T follicular helper cell (primary cell): ENCODE measurements around the gene ELFN1.

Experiments used
- DNase-seq: peaks from one replicate; pipeline ENCODE4 v3.0.0-alpha.2; 2020; ENCODE audit warnings: low read depth

ELFN1 gene

GRCh38 chr7:1675673-1676549 lies 5.8 kb downstream of the ELFN1 start:
- DNase-seq = no peak

GRCh38 chr7:1676550-1677078 lies 6.5 kb downstream of the ELFN1 start:
- no peak for DNase-seq

GRCh38 chr7:1677206-1678080 lies 7.4 kb downstream of the ELFN1 start:
- no peak for DNase-seq

GRCh38 chr7:1678081-1678543 lies 8.0 kb downstream of the ELFN1 start:
- DNase-seq = no peak

GRCh38 chr7:1678571-1679325 lies 8.7 kb downstream of the ELFN1 start:
- no peak for DNase-seq

- no peak for DNase-seq
Measured at GRCh38 chr7:1679326-1679965, 9.4 kb downstream of the ELFN1 start.

GRCh38 chr7:1679966-1680730 lies 10.1 kb downstream of the ELFN1 start:
- no peak for DNase-seq

GRCh38 chr7:1681581-1681980 lies 11.5 kb downstream of the ELFN1 start:
- no peak for DNase-seq

GRCh38 chr7:1685000-1685624 lies 15.0 kb downstream of the ELFN1 start:
- no peak for DNase-seq

GRCh38 chr7:1688542-1688941 lies 18.5 kb downstream of the ELFN1 start:
- no peak for DNase-seq

GRCh38 chr7:1689311-1689710 lies 19.2 kb downstream of the ELFN1 start:
- DNase-seq = no peak

GRCh38 chr7:1690359-1690958 lies 20.4 kb downstream of the ELFN1 start:
- no peak for DNase-seq

GRCh38 chr7:1691096-1691495 lies 21.0 kb downstream of the ELFN1 start:
- no peak for DNase-seq

GRCh38 chr7:1691601-1692514 lies 21.8 kb downstream of the ELFN1 start:
- DNase-seq = no peak

- DNase-seq = no peak
Measured at GRCh38 chr7:1692515-1693418, 22.7 kb downstream of the ELFN1 start.

GRCh38 chr7:1693419-1693990 lies 23.4 kb downstream of the ELFN1 start:
- DNase-seq = no peak

- DNase-seq = no peak
Measured at GRCh38 chr7:1693991-1694524, 24.0 kb downstream of the ELFN1 start.
